Transverse colon (tissue), 3 donors: ENCODE results near the gene SP5.

ENCODE experiments used
- POLR2A ChIP-seq: fragments of 450-650 bp; IDR thresholded peaks from one replicate; pipeline ENCODE4 v1.6.1; 2016; ENCODE audit warnings: antibody characterized with exemption, mild to moderate bottlenecking, moderate library complexity
- TF ChIP-seq, protein P1 (sequence below), 5 experiments: fragments of 200-600 bp in 3 of 5; fragments of 450-650 bp in 2 of 5; sonication (generic) in 3 of 5; IDR thresholded peaks; 1 replicate in 2 of 5; 2 replicates in 3 of 5; pipeline ENCODE4 v1.5.1; 2016 to 2017; ENCODE audit warnings: antibody characterized with exemption in 5 of 5, inconsistent platforms in 3 of 5, mild to moderate bottlenecking in 2 of 5, moderate library complexity in 1 of 5

DNA sequence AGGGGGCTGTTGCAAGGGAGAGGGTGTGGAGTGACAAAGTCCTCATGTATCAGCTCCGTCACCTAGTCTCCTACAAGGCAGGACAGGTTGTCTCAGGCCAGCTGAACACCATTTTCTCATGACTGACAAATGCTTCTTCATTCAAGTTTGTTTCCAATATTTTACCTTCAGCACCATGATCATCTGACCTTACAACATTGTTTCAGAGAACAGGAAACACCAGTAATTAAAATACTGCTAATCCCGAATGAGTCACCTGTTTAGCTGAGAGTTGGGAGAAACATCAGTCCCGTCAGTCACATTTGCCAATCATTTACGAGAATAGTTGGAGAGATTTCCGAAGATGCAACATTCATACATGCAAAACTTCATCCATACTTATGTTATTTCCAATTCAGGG is 25.7 kb upstream of the SP5 start:
- TF ChIP-seq, protein P1, sequence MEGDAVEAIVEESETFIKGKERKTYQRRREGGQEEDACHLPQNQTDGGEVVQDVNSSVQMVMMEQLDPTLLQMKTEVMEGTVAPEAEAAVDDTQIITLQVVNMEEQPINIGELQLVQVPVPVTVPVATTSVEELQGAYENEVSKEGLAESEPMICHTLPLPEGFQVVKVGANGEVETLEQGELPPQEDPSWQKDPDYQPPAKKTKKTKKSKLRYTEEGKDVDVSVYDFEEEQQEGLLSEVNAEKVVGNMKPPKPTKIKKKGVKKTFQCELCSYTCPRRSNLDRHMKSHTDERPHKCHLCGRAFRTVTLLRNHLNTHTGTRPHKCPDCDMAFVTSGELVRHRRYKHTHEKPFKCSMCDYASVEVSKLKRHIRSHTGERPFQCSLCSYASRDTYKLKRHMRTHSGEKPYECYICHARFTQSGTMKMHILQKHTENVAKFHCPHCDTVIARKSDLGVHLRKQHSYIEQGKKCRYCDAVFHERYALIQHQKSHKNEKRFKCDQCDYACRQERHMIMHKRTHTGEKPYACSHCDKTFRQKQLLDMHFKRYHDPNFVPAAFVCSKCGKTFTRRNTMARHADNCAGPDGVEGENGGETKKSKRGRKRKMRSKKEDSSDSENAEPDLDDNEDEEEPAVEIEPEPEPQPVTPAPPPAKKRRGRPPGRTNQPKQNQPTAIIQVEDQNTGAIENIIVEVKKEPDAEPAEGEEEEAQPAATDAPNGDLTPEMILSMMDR (IDR thresholded peaks at IDR 0.05): no peak
- TF ChIP-seq POLR2A: no peak
